Loucy (cell line): ENCODE results near the gene ITGA2.

Source experiments
- H2AFZ ChIP-seq: fragments of 200-600 bp; sonication (generic); 2 replicates; pipeline ENCODE4 v1.6.0; 2016; ENCODE audit warnings: antibody characterized with exemption, mild to moderate bottlenecking, low read length, moderate library complexity
- H3F3A ChIP-seq: fragments of 200-600 bp; 2 replicates; pipeline ENCODE4 v1.6.0; 2016; ENCODE audit warnings: antibody characterized with exemption, low read depth, mild to moderate bottlenecking
- H3K27me3 ChIP-seq: fragments of 200-600 bp; sonication (generic); 2 replicates; pipeline ENCODE4 v1.6.1; 2014; ENCODE audit warnings: low read length, mild to moderate bottlenecking; ENCODE audit not compliant: insufficient read depth, poor library complexity, severe bottlenecking
- H3K36me3 ChIP-seq: fragments of 200-600 bp; sonication (generic); 2 replicates; pipeline ENCODE4 v1.6.1; 2016; ENCODE audit warnings: low read length; ENCODE audit not compliant: insufficient read depth
- H3K4me1 ChIP-seq: fragments of 200-600 bp; sonication (generic); 2 replicates; pipeline ENCODE4 v1.5.1; 2014; ENCODE audit warnings: low read length, mild to moderate bottlenecking; ENCODE audit not compliant: insufficient read depth, poor library complexity, severe bottlenecking
- H3K4me2 ChIP-seq: fragments of 200-600 bp; sonication (generic); 2 replicates; pipeline ENCODE4 v1.6.0; 2014; ENCODE audit warnings: antibody characterized with exemption, low read length, low read depth, mild to moderate bottlenecking; ENCODE audit not compliant: poor library complexity, severe bottlenecking
- H3K4me3 ChIP-seq: fragments of 200-600 bp; sonication (generic); 2 replicates; pipeline ENCODE4 v1.5.1; 2014; ENCODE audit warnings: low read length, mild to moderate bottlenecking, mixed read lengths; ENCODE audit not compliant: poor library complexity, severe bottlenecking
- H3K79me2 ChIP-seq: fragments of 200-600 bp; sonication (generic); 2 replicates; pipeline ENCODE4 v1.6.1; 2014; ENCODE audit warnings: low read length; ENCODE audit not compliant: insufficient read depth
- H3K9ac ChIP-seq: fragments of 200-600 bp; sonication (generic); 2 replicates; pipeline ENCODE4 v1.6.0; 2014; ENCODE audit warnings: mild to moderate bottlenecking, low read depth, low read length, moderate library complexity; ENCODE audit not compliant: poor library complexity, severe bottlenecking
- H3K9me2 ChIP-seq: fragments of 200-600 bp; sonication (generic); replicated peaks from 2 replicates; pipeline ENCODE4 v1.6.1; 2016; ENCODE audit warnings: low read depth, low read length, mixed read lengths
- H3K9me3 ChIP-seq: fragments of 200-600 bp; sonication (generic); 2 replicates; pipeline ENCODE4 v1.6.1; 2014; ENCODE audit warnings: mild to moderate bottlenecking, antibody characterized with exemption, low read length, low read depth; ENCODE audit not compliant: insufficient read depth
- H4K20me1 ChIP-seq: fragments of 200-600 bp; sonication (generic); 2 replicates; pipeline ENCODE4 v1.6.0; 2014; ENCODE audit warnings: antibody characterized with exemption, low read length, mild to moderate bottlenecking; ENCODE audit not compliant: insufficient read depth, poor library complexity, severe bottlenecking
- EZH2phosphoT487 ChIP-seq: fragments of 200-600 bp; IDR thresholded peaks from 2 replicates; pipeline ENCODE4 v1.6.1; 2018; ENCODE audit warnings: antibody characterized with exemption, mild to moderate bottlenecking, moderate library complexity, borderline replicate concordance
- TF ChIP-seq, protein P1 (sequence below): fragments of 200-600 bp; sonication (generic); conservative IDR thresholded peaks from 2 replicates; pipeline ENCODE4 v1.5.1; 2014; ENCODE audit warnings: mild to moderate bottlenecking, antibody characterized with exemption, low read length

Gene ITGA2

GRCh38 chr5:53071738-53072137 lies 82.6 kb downstream of the ITGA2 start:
- H3F3A ChIP-seq, result no peaks in the 10 kb centered on the region
- H3K79me2 ChIP-seq, result no peaks in the 10 kb centered on the region
- H3K4me1 ChIP-seq, result no peaks in the 10 kb centered on the region
- H3K36me3 ChIP-seq, result peaks cover 2% of the 10 kb centered on the region; the same call in 1 of the 2 replicates
- no peak overlapping the region for H3K9ac ChIP-seq
- H3K9me2 ChIP-seq, result no peaks in the 10 kb centered on the region
- H3K4me2 ChIP-seq, result no peak overlapping the region
- no peaks in the 10 kb centered on the region for H3K9me3 ChIP-seq
- H3K4me3 ChIP-seq, result no peak overlapping the region
- no peaks in the 10 kb centered on the region for H3K27me3 ChIP-seq
- TF ChIP-seq EZH2phosphoT487, result no peak
- TF ChIP-seq, protein P1, sequence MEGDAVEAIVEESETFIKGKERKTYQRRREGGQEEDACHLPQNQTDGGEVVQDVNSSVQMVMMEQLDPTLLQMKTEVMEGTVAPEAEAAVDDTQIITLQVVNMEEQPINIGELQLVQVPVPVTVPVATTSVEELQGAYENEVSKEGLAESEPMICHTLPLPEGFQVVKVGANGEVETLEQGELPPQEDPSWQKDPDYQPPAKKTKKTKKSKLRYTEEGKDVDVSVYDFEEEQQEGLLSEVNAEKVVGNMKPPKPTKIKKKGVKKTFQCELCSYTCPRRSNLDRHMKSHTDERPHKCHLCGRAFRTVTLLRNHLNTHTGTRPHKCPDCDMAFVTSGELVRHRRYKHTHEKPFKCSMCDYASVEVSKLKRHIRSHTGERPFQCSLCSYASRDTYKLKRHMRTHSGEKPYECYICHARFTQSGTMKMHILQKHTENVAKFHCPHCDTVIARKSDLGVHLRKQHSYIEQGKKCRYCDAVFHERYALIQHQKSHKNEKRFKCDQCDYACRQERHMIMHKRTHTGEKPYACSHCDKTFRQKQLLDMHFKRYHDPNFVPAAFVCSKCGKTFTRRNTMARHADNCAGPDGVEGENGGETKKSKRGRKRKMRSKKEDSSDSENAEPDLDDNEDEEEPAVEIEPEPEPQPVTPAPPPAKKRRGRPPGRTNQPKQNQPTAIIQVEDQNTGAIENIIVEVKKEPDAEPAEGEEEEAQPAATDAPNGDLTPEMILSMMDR, result no peak
- no peak overlapping the region for H2AFZ ChIP-seq
- no peaks in the 10 kb centered on the region for H4K20me1 ChIP-seq

GRCh38 chr5:53073348-53073747 lies 84.2 kb downstream of the ITGA2 start:
- no peak overlapping the region for H3K4me3 ChIP-seq
- no peak overlapping the region for H2AFZ ChIP-seq
- TF ChIP-seq, protein P1, result no peak
- no peak for TF ChIP-seq EZH2phosphoT487
- no peak overlapping the region for H3K4me2 ChIP-seq
- H3K4me1 ChIP-seq, result no peaks in the 10 kb centered on the region
- no peaks in the 10 kb centered on the region for H4K20me1 ChIP-seq
- H3K9me2 ChIP-seq, result no peaks in the 10 kb centered on the region
- no peaks in the 10 kb centered on the region for H3K79me2 ChIP-seq
- no peaks in the 10 kb centered on the region for H3K27me3 ChIP-seq
- no peaks in the 10 kb centered on the region for H3F3A ChIP-seq
- H3K9me3 ChIP-seq, result no peaks in the 10 kb centered on the region
- H3K36me3 ChIP-seq, result peaks cover 2% of the 10 kb centered on the region; the same call in 1 of the 2 replicates
- no peak overlapping the region for H3K9ac ChIP-seq

DNA sequence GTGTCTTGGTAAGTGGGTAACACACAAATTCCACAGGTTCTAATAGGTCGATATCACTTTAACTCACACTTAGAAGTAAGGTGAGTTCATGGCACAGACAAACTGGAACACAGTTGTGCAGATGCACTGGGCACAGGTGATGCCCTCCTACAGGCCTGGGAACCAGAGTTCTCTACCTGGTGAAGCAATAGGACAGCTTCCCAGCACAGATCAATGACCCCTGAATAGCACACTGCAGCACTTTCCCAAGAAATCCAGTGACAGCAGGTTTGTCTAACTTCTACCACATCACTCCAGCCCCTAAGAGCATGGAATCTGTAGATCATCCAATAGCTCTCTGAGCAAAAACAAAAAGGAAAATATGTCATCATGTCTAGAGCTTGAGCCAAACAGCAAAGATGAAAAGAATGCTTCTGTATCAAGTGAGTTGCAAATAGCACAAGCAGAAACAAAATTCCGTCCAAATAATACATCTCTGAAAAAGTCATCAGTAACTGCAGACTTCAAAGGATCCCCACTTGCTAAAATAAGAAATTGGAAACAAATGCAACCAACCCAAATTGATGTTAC lies 86.9 kb downstream of the ITGA2 start:
- no peaks in the 10 kb centered on the region for H3K9me3 ChIP-seq
- H3K4me1 ChIP-seq, result peaks cover 7% of the 10 kb centered on the region
- peaks cover 2% of the 10 kb centered on the region; the same call in 1 of the 2 replicates for H3K36me3 ChIP-seq
- H3K27me3 ChIP-seq, result no peaks in the 10 kb centered on the region
- no peaks in the 10 kb centered on the region for H4K20me1 ChIP-seq
- H3K4me3 ChIP-seq, result no peak overlapping the region
- H3F3A ChIP-seq, result no peaks in the 10 kb centered on the region
- no peak for TF ChIP-seq EZH2phosphoT487
- TF ChIP-seq, protein P1, result no peak
- no peaks in the 10 kb centered on the region for H3K79me2 ChIP-seq
- H2AFZ ChIP-seq, result no peak overlapping the region
- H3K9me2 ChIP-seq, result no peaks in the 10 kb centered on the region
- no peak overlapping the region for H3K4me2 ChIP-seq
- no peak overlapping the region for H3K9ac ChIP-seq
